Brain pericyte (primary cell): ENCODE data around the gene KRABD2.
"Not testable (repeated sequence)": the region's sequence is repeated elsewhere in the genome, so short reads cannot be mapped to it uniquely, and the experiment has no call there.

Experiments used
- DNase-seq: peaks from one replicate; pipeline ENCODE4 v3.0.0-alpha.2; 2012; ENCODE audit warnings: low read depth, low spot score

Gene KRABD2

GRCh38 chr17:8376271-8377067 lies at the start of gene KRABD2:
KRABD2 (minus strand) TSS chr17:8376704.
- peak; percentile 54 for DNase-seq

GRCh38 chr17:8421571-8421970 lies 45.1 kb upstream of the KRABD2 start:
- DNase-seq: no peak

GRCh38 chr17:8420041-8420934 lies 43.8 kb upstream of the KRABD2 start:
- no peak for DNase-seq

GRCh38 chr17:8419305-8419704 lies 42.8 kb upstream of the KRABD2 start:
- no peak for DNase-seq

- no peak for DNase-seq
These were observed 42.0 kb upstream of the KRABD2 start for GRCh38 chr17:8418471-8418870.

- DNase-seq: no peak
These were observed 41.3 kb upstream of the KRABD2 start for GRCh38 chr17:8417806-8418205.

- DNase-seq: no peak
These were observed 37.4 kb upstream of the KRABD2 start for GRCh38 chr17:8413938-8414337.

GRCh38 chr17:8413328-8413727 lies 36.8 kb upstream of the KRABD2 start:
- no peak for DNase-seq

- DNase-seq: no peak
These were observed 35.6 kb upstream of the KRABD2 start for GRCh38 chr17:8412089-8412488.

- no peak for DNase-seq
These were observed 34.4 kb upstream of the KRABD2 start for GRCh38 chr17:8410883-8411238.

GRCh38 chr17:8409966-8410882 lies 33.7 kb upstream of the KRABD2 start:
- peak; percentile 70 for DNase-seq

- DNase-seq: no peak
These were observed 31.9 kb upstream of the KRABD2 start for GRCh38 chr17:8408371-8408770.

GRCh38 chr17:8406174-8406573 lies 29.7 kb upstream of the KRABD2 start:
- DNase-seq: no peak

GRCh38 chr17:8405499-8406016 lies 29.1 kb upstream of the KRABD2 start:
- no peak for DNase-seq

- DNase-seq: no peak
These were observed 26.5 kb upstream of the KRABD2 start for GRCh38 chr17:8402921-8403536.

GRCh38 chr17:8401107-8401506 lies 24.6 kb upstream of the KRABD2 start:
- no peak for DNase-seq

GRCh38 chr17:8398980-8399379 lies 22.5 kb upstream of the KRABD2 start:
- DNase-seq: no peak

GRCh38 chr17:8397636-8398035 lies 21.1 kb upstream of the KRABD2 start, which contains the start of gene RNF222:
RNF222 (minus strand) TSS chr17:8397827; CDS start chr17:8393461, 4,366 bp downstream.
- DNase-seq: no peak

GRCh38 chr17:8394497-8394896 lies 18.0 kb upstream of the KRABD2 start:
- DNase-seq: not testable (repeated sequence)

- DNase-seq: no peak
These were observed 17.1 kb upstream of the KRABD2 start for GRCh38 chr17:8393470-8394231.
